Vagina (tissue), 2 donors: ENCODE measurements around the gene SRSF9.

ENCODE experiments used
- CTCF ChIP-seq, 3 experiments: fragments of 450-650 bp in 2 of 3; fragments of 200-600 bp in 1 of 3; sonication (generic) in 1 of 3; IDR thresholded peaks; one replicate each; pipeline ENCODE4 v1.5.1; 2017 to 2019; ENCODE audit warnings: antibody characterized with exemption in 3 of 3, mild to moderate bottlenecking in 2 of 3, moderate library complexity in 2 of 3
- POLR2A ChIP-seq, 2 donors: fragments of 450-650 bp; IDR thresholded peaks; one replicate each; pipeline ENCODE4 v1.6.1; 2017; ENCODE audit warnings: antibody characterized with exemption in 2 of 2, mild to moderate bottlenecking in 2 of 2, moderate library complexity in 2 of 2
- POLR2AphosphoS5 ChIP-seq, 2 donors: sonication (generic); formaldehyde crosslinking; IDR thresholded peaks; one replicate each; pipeline ENCODE4 v1.9.0; 2017; ENCODE audit warnings: antibody characterized with exemption in 2 of 2, mild to moderate bottlenecking in 2 of 2, low read depth in 1 of 2; ENCODE audit not compliant: insufficient read depth in 1 of 2

GRCh38 chr12:120475643-120476042 lies 6.1 kb upstream of the SRSF9 start:
- TF ChIP-seq CTCF (IDR thresholded peaks at IDR 0.05) (no peak), POLR2A (IDR thresholded peaks at IDR 0.05) (no peak), POLR2AphosphoS5 (IDR thresholded peaks at IDR 0.05; ENCODE audit: insufficient read depth in 1 of 2, low read depth in 1 of 2) (no peak)
